ENCODE data around the gene KLHL17.
"Not testable (repeated sequence)": the region's sequence is repeated elsewhere in the genome, so short reads cannot be mapped to it uniquely, and the experiment has no call there.

Gene KLHL17

GRCh38 chr1:1003618-1004419, 43.4 kb downstream of the KLHL17 start:
- no peak for DNase-seq

DNA sequence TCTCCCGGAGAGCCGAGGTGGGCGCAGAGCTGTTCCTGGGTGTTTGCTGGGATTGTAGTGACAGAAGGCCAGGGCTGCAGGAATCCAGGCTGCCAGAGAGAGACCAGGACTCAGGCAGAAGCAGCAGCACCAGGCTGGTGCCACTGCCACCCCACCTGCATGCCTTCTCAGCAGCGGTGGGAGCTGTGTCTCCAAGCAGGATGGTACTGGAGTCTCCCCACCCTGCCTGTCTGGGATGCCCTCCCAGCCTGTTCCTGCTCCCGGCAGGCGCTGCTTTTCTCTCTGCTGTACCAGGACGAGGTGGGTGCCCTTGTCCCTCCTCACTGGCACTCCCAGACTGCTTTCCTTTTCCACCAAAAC, 44.0 kb downstream of the KLHL17 start:
- no peak for DNase-seq

- no peak for DNase-seq
Observed at GRCh38 chr1:1004780-1005697, 44.7 kb downstream of the KLHL17 start.

- DNase-seq, result no peak
Observed at GRCh38 chr1:1005774-1006304, 45.5 kb downstream of the KLHL17 start.

- no peak for DNase-seq
Observed at GRCh38 chr1:1006305-1007159, 46.1 kb downstream of the KLHL17 start.

GRCh38 chr1:1010131-1010530, 49.7 kb downstream of the KLHL17 start:
- not testable (repeated sequence) for DNase-seq

GRCh38 chr1:1011396-1011949, 51.1 kb downstream of the KLHL17 start:
- no peak for DNase-seq

DNA sequence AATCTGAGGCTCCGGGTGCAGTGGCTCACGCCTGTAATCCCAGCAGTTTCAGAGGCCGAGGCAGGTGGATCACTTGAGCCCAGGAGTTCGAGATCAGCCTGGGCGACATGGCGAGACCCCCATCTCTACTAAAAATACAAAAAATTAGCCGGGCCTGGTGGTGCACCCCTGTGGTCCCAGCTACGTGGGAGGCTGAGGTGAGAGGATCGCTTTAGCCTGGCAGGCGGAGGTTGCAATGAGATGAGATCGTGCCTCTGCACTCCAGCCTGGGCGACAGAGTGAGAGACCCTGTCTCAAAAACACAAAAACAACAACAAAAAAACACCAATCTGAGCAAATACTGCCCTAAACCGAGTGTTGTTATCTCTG, 52.3 kb downstream of the KLHL17 start:
- not testable (repeated sequence) for DNase-seq

GRCh38 chr1:1013105-1013921, 52.9 kb downstream of the KLHL17 start, which contains the start of gene ISG15:
ISG15 (plus strand) TSS chr1:1013497; CDS start chr1:1013574, 77 bp downstream.
- peak; percentile 89 for DNase-seq

DNA sequence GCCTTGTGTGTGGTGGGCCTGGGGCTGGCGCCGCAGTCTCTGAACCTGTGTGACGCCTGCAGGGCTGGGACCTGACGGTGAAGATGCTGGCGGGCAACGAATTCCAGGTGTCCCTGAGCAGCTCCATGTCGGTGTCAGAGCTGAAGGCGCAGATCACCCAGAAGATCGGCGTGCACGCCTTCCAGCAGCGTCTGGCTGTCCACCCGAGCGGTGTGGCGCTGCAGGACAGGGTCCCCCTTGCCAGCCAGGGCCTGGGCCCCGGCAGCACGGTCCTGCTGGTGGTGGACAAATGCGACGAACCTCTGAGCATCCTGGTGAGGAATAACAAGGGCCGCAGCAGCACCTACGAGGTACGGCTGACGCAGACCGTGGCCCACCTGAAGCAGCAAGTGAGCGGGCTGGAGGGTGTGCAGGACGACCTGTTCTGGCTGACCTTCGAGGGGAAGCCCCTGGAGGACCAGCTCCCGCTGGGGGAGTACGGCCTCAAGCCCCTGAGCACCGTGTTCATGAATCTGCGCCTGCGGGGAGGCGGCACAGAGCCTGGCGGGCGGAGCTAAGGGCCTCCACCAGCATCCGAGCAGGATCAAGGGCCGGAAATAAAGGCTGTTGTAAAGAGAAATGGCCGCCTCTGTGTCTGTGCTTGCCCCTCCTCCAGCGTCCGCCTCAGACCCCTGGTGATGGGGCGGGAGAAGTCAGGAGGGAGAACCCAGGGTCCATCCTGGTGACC, 53.7 kb downstream of the KLHL17 start:
- peak; percentile 46 for DNase-seq

- no peak for DNase-seq
Observed at GRCh38 chr1:1014799-1015681, 54.7 kb downstream of the KLHL17 start.
